ENCODE data around the gene RNASE11.
A peak's percentile ranks its signal among the peaks of the same experiment; 100 is the strongest.

The RNASE11 gene

DNA sequence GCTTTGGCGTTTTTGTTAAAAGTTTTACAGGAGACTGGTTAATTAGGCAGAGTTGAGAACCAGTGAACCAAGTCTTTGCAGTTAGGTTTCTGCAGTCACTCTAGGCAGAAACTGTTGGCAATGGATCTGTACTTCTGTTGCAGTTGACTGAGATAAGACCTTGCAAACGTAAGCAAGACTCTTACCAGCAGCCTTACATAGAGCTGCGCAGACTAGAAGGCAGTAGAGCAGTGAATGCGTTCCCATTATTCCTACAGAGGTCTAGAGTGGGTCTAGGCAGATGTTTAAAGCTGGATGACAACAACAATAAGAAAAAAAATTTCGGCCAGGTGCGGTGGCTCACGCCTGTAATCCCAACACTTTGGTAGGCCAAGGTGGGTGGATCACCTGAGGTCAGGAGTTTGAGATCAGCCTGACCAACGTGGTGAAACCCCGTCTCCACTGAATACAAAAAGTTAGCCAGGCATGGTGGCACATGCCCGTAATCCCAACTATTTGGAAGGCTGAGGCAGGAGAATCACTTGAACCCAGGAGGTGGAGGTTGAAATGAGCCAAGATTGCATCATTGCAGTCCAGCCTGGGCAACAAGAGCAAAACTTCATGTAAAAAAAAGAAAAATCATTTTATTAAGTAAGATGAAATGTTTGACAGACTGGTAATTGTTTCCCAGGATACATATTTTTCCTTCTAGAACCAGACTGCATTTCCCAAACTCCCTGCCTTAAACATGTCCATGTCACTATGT is 39.2 kb downstream of the RNASE11 start (continued):
- TF ChIP-seq, protein P1, sequence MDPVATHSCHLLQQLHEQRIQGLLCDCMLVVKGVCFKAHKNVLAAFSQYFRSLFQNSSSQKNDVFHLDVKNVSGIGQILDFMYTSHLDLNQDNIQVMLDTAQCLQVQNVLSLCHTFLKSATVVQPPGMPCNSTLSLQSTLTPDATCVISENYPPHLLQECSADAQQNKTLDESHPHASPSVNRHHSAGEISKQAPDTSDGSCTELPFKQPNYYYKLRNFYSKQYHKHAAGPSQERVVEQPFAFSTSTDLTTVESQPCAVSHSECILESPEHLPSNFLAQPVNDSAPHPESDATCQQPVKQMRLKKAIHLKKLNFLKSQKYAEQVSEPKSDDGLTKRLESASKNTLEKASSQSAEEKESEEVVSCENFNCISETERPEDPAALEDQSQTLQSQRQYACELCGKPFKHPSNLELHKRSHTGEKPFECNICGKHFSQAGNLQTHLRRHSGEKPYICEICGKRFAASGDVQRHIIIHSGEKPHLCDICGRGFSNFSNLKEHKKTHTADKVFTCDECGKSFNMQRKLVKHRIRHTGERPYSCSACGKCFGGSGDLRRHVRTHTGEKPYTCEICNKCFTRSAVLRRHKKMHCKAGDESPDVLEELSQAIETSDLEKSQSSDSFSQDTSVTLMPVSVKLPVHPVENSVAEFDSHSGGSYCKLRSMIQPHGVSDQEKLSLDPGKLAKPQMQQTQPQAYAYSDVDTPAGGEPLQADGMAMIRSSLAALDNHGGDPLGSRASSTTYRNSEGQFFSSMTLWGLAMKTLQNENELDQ (tag by site-specific recombination; IDR thresholded peaks at IDR 0.05; ENCODE audit: low read depth): no peak
- no peak for TF ChIP-seq ZNF449 (tag by site-specific recombination; IDR thresholded peaks at IDR 0.05)
- no peak for TF ChIP-seq ZNF19 (tag by site-specific recombination; IDR thresholded peaks at IDR 0.05; ENCODE audit: low read depth)

DNA sequence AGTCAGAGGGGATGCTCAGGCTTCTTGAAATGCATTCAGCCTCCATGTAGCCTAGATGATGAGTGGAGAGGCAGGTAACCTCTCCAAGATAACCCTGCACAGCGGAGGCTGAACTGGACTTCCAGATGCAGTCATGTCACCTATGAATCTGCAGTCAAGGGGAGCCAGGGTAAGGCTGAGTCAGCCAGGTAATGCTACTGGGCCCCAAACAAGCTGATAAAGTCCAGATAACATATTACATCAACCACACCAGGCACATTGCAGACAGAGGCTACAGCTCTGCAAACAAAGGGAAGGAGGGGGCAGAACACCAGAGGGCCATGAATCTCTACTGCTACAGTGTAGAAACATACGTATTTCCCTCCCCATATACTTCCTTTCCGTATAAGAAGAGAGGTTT is 40.9 kb downstream of the RNASE11 start:
- ChIA-PET POLR2A (no interaction called here), CTCF (interaction anchor here (0.9 to 3.0 kb wide), 2 partner anchors 14 to 16 kb away, joined by 4 to 17 read pairs; no protein-coding TSS in a partner anchor)
- H3K4me1 ChIP-seq (ENCODE audit: control insufficient read depth, insufficient read depth, low read length): no peaks in the 10 kb centered on the region
- H3K27ac ChIP-seq (ENCODE audit: extremely low read depth, low read depth, low read length): no peak overlapping the region
- TF ChIP-seq ZNF341 (tag by site-specific recombination; IDR thresholded peaks at IDR 0.05; ENCODE audit: low read depth) (no peak), ZBTB6 (tag by site-specific recombination; IDR thresholded peaks at IDR 0.05) (no peak)
- TF ChIP-seq, protein P2, sequence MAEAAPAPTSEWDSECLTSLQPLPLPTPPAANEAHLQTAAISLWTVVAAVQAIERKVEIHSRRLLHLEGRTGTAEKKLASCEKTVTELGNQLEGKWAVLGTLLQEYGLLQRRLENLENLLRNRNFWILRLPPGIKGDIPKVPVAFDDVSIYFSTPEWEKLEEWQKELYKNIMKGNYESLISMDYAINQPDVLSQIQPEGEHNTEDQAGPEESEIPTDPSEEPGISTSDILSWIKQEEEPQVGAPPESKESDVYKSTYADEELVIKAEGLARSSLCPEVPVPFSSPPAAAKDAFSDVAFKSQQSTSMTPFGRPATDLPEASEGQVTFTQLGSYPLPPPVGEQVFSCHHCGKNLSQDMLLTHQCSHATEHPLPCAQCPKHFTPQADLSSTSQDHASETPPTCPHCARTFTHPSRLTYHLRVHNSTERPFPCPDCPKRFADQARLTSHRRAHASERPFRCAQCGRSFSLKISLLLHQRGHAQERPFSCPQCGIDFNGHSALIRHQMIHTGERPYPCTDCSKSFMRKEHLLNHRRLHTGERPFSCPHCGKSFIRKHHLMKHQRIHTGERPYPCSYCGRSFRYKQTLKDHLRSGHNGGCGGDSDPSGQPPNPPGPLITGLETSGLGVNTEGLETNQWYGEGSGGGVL (tag by site-specific recombination; IDR thresholded peaks at IDR 0.05): peak; percentile 16; the same call in 1 of the 2 replicates
- H3K9me3 ChIP-seq (ENCODE audit: control insufficient read depth, insufficient read depth, low read depth, low read length): no peaks in the 10 kb centered on the region
- H3K36me3 ChIP-seq (ENCODE audit: control insufficient read depth in 2 of 2, insufficient read depth in 1 of 2, low read length in 2 of 2): no peaks in the 10 kb centered on the region
- no peak overlapping the region for H3K4me3 ChIP-seq (ENCODE audit: low read depth, low read length)

GRCh38 chr14:20539906-20540305 is 47.9 kb downstream of the RNASE11 start:
- ChIA-PET CTCF (interaction anchor here (0.7 to 1.5 kb wide), 4 partner anchors 9 to 69 kb away, joined by 3 to 8 read pairs (median 4); no protein-coding TSS in a partner anchor), POLR2A (no interaction called here)
- TF ChIP-seq ZNF155 (tag by site-specific recombination; IDR thresholded peaks at IDR 0.05): no peak
- TF ChIP-seq ZNF777 (tag by site-specific recombination; IDR thresholded peaks at IDR 0.05; ENCODE audit: borderline replicate concordance): no peak
- no peak for TF ChIP-seq ZNF121 (tag by site-specific recombination; IDR thresholded peaks at IDR 0.05)
- TF ChIP-seq ZNF148 (tag by site-specific recombination; IDR thresholded peaks at IDR 0.05; ENCODE audit: borderline replicate concordance): no peak
- TF ChIP-seq, protein P3, sequence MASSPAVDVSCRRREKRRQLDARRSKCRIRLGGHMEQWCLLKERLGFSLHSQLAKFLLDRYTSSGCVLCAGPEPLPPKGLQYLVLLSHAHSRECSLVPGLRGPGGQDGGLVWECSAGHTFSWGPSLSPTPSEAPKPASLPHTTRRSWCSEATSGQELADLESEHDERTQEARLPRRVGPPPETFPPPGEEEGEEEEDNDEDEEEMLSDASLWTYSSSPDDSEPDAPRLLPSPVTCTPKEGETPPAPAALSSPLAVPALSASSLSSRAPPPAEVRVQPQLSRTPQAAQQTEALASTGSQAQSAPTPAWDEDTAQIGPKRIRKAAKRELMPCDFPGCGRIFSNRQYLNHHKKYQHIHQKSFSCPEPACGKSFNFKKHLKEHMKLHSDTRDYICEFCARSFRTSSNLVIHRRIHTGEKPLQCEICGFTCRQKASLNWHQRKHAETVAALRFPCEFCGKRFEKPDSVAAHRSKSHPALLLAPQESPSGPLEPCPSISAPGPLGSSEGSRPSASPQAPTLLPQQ (tag by site-specific recombination; IDR thresholded peaks at IDR 0.05): no peak
- TF ChIP-seq ZSCAN30 (tag by site-specific recombination; IDR thresholded peaks at IDR 0.05): no peak
- no peak for TF ChIP-seq ZNF792 (tag by site-specific recombination; IDR thresholded peaks at IDR 0.05)
- TF ChIP-seq, protein P4, sequence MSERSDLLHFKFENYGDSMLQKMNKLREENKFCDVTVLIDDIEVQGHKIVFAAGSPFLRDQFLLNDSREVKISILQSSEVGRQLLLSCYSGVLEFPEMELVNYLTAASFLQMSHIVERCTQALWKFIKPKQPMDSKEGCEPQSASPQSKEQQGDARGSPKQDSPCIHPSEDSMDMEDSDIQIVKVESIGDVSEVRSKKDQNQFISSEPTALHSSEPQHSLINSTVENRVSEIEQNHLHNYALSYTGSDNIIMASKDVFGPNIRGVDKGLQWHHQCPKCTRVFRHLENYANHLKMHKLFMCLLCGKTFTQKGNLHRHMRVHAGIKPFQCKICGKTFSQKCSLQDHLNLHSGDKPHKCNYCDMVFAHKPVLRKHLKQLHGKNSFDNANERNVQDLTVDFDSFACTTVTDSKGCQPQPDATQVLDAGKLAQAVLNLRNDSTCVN (tag by site-specific recombination; optimal IDR thresholded peaks at IDR 0.05): no peak
- no peak for TF ChIP-seq KLF16 (tag by site-specific recombination; IDR thresholded peaks at IDR 0.05)
- TF ChIP-seq ZBTB20 (tag by site-specific recombination; IDR thresholded peaks at IDR 0.05): no peak
- TF ChIP-seq, protein P5, sequence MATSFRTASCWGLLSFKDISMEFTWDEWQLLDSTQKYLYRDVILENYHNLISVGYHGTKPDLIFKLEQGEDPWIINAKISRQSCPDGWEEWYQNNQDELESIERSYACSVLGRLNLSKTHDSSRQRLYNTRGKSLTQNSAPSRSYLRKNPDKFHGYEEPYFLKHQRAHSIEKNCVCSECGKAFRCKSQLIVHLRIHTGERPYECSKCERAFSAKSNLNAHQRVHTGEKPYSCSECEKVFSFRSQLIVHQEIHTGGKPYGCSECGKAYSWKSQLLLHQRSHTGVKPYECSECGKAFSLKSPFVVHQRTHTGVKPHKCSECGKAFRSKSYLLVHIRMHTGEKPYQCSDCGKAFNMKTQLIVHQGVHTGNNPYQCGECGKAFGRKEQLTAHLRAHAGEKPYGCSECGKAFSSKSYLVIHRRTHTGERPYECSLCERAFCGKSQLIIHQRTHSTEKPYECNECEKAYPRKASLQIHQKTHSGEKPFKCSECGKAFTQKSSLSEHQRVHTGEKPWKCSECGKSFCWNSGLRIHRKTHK (tag by site-specific recombination; IDR thresholded peaks at IDR 0.05): no peak

More at GRCh38 chr14:20539906-20540305, 47.9 kb downstream of the RNASE11 start:
- Histone ChIP-seq H3K4me3 (ENCODE audit: low read depth, low read length) (no peak overlapping the region), H3K27ac (ENCODE audit: extremely low read depth, low read depth, low read length) (no peak overlapping the region), H3K36me3 (ENCODE audit: control insufficient read depth in 2 of 2, insufficient read depth in 1 of 2, low read length in 2 of 2) (no peaks in the 10 kb centered on the region), H3K4me1 (ENCODE audit: control insufficient read depth, insufficient read depth, low read length) (no peaks in the 10 kb centered on the region), H3K9me3 (ENCODE audit: control insufficient read depth, insufficient read depth, low read depth, low read length) (no peaks in the 10 kb centered on the region)

Measured in HEK293 (cell line).